Activated T-helper 1 cell treated with anti-CD3 and anti-CD28 coated beads, Interleukin-2, amount 50 U/mL, for 16 hours (primary cell): ENCODE measurements around the gene COG5.
"Not testable (repeated sequence)": the region's sequence is repeated elsewhere in the genome, so short reads cannot be mapped to it uniquely, and the experiment has no call there.

Source experiments
- DNase-seq, 2 donors: peaks; one replicate each; pipeline ENCODE4 v3.0.0-alpha.2; 2020; ENCODE audit warnings: low read depth in 1 of 2, low spot score in 1 of 2

The COG5 gene

GRCh38 chr7:107230334-107230733, 333.4 kb downstream of the COG5 start:
- DNase-seq, result no peak

GRCh38 chr7:107228291-107228690, 335.4 kb downstream of the COG5 start:
- no peak for DNase-seq

- DNase-seq, result no peak
Measured at GRCh38 chr7:107224374-107225223, 339.1 kb downstream of the COG5 start.

- not testable (repeated sequence) for DNase-seq
Measured at GRCh38 chr7:107220806-107221205, 342.9 kb downstream of the COG5 start.

- no peak for DNase-seq
Measured at GRCh38 chr7:107220356-107220755, 343.4 kb downstream of the COG5 start.

- DNase-seq, result no peak
Measured at GRCh38 chr7:107219563-107220244, 344.0 kb downstream of the COG5 start.

GRCh38 chr7:107213945-107214344, 349.8 kb downstream of the COG5 start:
- DNase-seq, result no peak

GRCh38 chr7:107213193-107213788, 350.4 kb downstream of the COG5 start:
- DNase-seq, result no peak

GRCh38 chr7:107212725-107213124, 351.0 kb downstream of the COG5 start:
- no peak for DNase-seq

GRCh38 chr7:107210400-107210799, 353.3 kb downstream of the COG5 start:
- DNase-seq, result no peak

GRCh38 chr7:107209565-107209964, 354.2 kb downstream of the COG5 start:
- no peak for DNase-seq

- DNase-seq, result no peak
Measured at GRCh38 chr7:107208563-107208962, 355.2 kb downstream of the COG5 start.

- no peak for DNase-seq
Measured at GRCh38 chr7:107208024-107208521, 355.6 kb downstream of the COG5 start.

GRCh38 chr7:107207459-107207858, 356.3 kb downstream of the COG5 start:
- DNase-seq, result no peak

GRCh38 chr7:107206706-107207105, 357.0 kb downstream of the COG5 start:
- no peak for DNase-seq

GRCh38 chr7:107206136-107206535, 357.6 kb downstream of the COG5 start:
- DNase-seq, result no peak

GRCh38 chr7:107203607-107204006, 360.1 kb downstream of the COG5 start:
- DNase-seq, result no peak

GRCh38 chr7:107201795-107202450, 361.8 kb downstream of the COG5 start:
- DNase-seq, result no peak

- no peak for DNase-seq
Measured at GRCh38 chr7:107196834-107197610, 366.7 kb downstream of the COG5 start.

GRCh38 chr7:107194052-107194451, 369.7 kb downstream of the COG5 start:
- DNase-seq, result no peak

- no peak for DNase-seq
Measured at GRCh38 chr7:107190090-107190489, 373.6 kb downstream of the COG5 start.
